Measurements from ENCODE around the gene TGFBI.

TGFBI gene

GRCh38 chr5:136053336-136054141, 24.8 kb downstream of the TGFBI start:
- no peaks in the 10 kb centered on the region for H3K9me3 ChIP-seq
- no peaks in the 10 kb centered on the region for H3K36me3 ChIP-seq
- H3K27ac ChIP-seq: no peak overlapping the region
- H3K27me3 ChIP-seq: peaks cover 9% of the 10 kb centered on the region
- no peak overlapping the region for H3K4me3 ChIP-seq (ENCODE audit: low read depth in 1 of 2, low read length in 1 of 2)
- TF ChIP-seq CTCF (IDR thresholded peaks at IDR 0.05): no peak
- peaks cover 0 to under 1% of the 10 kb centered on the region in 2 experiments for H3K4me1 ChIP-seq (ENCODE audit: control insufficient read depth in 1 of 2, insufficient read depth in 1 of 2, low read depth in 1 of 2, low read length in 1 of 2)

GRCh38 chr5:136054142-136055019, 25.6 kb downstream of the TGFBI start:
- no peaks in the 10 kb centered on the region for H3K36me3 ChIP-seq
- no peak overlapping the region for H3K27ac ChIP-seq
- H3K9me3 ChIP-seq: no peaks in the 10 kb centered on the region
- no peak overlapping the region for H3K4me3 ChIP-seq (ENCODE audit: low read depth in 1 of 2, low read length in 1 of 2)
- peaks cover 0 to 6% of the 10 kb centered on the region in 2 experiments for H3K4me1 ChIP-seq (ENCODE audit: control insufficient read depth in 1 of 2, insufficient read depth in 1 of 2, low read depth in 1 of 2, low read length in 1 of 2)
- H3K27me3 ChIP-seq: peaks cover 16% of the 10 kb centered on the region
- no peak for TF ChIP-seq CTCF (IDR thresholded peaks at IDR 0.05)

GRCh38 chr5:136055612-136056309, 27.0 kb downstream of the TGFBI start:
- Histone ChIP-seq H3K27ac (no peak overlapping the region), H3K36me3 (no peaks in the 10 kb centered on the region)

GRCh38 chr5:136056336-136056735, 27.5 kb downstream of the TGFBI start:
- peaks cover 0 to 6% of the 10 kb centered on the region in 2 experiments for H3K4me1 ChIP-seq (ENCODE audit: control insufficient read depth in 1 of 2, insufficient read depth in 1 of 2, low read depth in 1 of 2, low read length in 1 of 2)

More at GRCh38 chr5:136055612-136056309, 27.0 kb downstream of the TGFBI start:
- TF ChIP-seq CTCF (IDR thresholded peaks at IDR 0.05): no peak
- Histone ChIP-seq H3K9me3 (no peaks in the 10 kb centered on the region), H3K27me3 (peaks cover 21% of the 10 kb centered on the region), H3K4me3 (ENCODE audit: low read depth in 1 of 2, low read length in 1 of 2) (no peak overlapping the region), H3K4me1 (ENCODE audit: control insufficient read depth in 1 of 2, insufficient read depth in 1 of 2, low read depth in 1 of 2, low read length in 1 of 2) (peaks cover 0 to 6% of the 10 kb centered on the region in 2 experiments)

More at GRCh38 chr5:136056336-136056735, 27.5 kb downstream of the TGFBI start:
- Histone ChIP-seq H3K4me3 (ENCODE audit: low read depth in 1 of 2, low read length in 1 of 2) (no peak overlapping the region), H3K36me3 (no peaks in the 10 kb centered on the region), H3K9me3 (no peaks in the 10 kb centered on the region), H3K27me3 (peaks cover 21% of the 10 kb centered on the region), H3K27ac (no peak overlapping the region)
- TF ChIP-seq CTCF (IDR thresholded peaks at IDR 0.05): no peak
